NB4 (cell line): ENCODE data around the gene COA1.
A peak's percentile ranks its signal among the peaks of the same experiment; 100 is the strongest.

Source experiments
- CTCF ChIP-seq: IDR thresholded peaks from one replicate; pipeline ENCODE4 v1.5.1; 2012; ENCODE audit warnings: low read depth, low read length
- POLR2A ChIP-seq: IDR thresholded peaks from 2 replicates; pipeline ENCODE4 v1.6.1; 2011; ENCODE audit warnings: mild to moderate bottlenecking; ENCODE audit not compliant: insufficient read length; ENCODE audit errors: extremely low read depth

- no peak for TF ChIP-seq CTCF
- peak; percentile 94 for TF ChIP-seq POLR2A
Observed at GRCh38 chr7:43729214-43729923, at the start of gene COA1.
